ENCODE data around the gene TREX2.

DNA sequence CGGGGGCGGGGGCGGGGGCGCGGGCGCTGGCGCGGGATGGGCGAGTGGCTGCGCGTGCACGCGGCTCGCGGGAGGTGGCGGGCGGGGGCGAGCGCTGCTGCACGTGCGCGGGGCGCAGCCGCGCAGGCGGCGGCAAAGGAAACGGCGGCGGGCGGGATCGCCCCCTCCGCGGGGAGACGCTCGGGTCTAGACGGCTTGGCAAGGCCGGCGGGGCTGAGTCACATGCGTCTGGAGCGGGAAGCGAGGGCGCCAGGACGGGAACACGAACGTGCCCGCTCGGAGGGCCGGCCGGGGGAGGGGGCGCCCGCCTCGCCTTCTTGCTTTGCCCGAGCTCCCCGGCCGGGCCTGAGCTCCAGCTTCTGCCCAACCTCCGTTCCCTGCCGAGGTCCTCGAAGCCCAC is 28.9 kb upstream of the TREX2 start:
- TF ChIP-seq, protein P1, sequence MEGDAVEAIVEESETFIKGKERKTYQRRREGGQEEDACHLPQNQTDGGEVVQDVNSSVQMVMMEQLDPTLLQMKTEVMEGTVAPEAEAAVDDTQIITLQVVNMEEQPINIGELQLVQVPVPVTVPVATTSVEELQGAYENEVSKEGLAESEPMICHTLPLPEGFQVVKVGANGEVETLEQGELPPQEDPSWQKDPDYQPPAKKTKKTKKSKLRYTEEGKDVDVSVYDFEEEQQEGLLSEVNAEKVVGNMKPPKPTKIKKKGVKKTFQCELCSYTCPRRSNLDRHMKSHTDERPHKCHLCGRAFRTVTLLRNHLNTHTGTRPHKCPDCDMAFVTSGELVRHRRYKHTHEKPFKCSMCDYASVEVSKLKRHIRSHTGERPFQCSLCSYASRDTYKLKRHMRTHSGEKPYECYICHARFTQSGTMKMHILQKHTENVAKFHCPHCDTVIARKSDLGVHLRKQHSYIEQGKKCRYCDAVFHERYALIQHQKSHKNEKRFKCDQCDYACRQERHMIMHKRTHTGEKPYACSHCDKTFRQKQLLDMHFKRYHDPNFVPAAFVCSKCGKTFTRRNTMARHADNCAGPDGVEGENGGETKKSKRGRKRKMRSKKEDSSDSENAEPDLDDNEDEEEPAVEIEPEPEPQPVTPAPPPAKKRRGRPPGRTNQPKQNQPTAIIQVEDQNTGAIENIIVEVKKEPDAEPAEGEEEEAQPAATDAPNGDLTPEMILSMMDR (IDR thresholded peaks at IDR 0.05; ENCODE audit: low read length) = no peak
- no peak for TF ChIP-seq EZH2 (IDR thresholded peaks at IDR 0.05; ENCODE audit: borderline replicate concordance, low read length)
